ENCODE results near the gene ATP5MK.
"Not testable (repeated sequence)": the region's sequence is repeated elsewhere in the genome, so short reads cannot be mapped to it uniquely, and the experiment has no call there.

ATP5MK gene

DNA sequence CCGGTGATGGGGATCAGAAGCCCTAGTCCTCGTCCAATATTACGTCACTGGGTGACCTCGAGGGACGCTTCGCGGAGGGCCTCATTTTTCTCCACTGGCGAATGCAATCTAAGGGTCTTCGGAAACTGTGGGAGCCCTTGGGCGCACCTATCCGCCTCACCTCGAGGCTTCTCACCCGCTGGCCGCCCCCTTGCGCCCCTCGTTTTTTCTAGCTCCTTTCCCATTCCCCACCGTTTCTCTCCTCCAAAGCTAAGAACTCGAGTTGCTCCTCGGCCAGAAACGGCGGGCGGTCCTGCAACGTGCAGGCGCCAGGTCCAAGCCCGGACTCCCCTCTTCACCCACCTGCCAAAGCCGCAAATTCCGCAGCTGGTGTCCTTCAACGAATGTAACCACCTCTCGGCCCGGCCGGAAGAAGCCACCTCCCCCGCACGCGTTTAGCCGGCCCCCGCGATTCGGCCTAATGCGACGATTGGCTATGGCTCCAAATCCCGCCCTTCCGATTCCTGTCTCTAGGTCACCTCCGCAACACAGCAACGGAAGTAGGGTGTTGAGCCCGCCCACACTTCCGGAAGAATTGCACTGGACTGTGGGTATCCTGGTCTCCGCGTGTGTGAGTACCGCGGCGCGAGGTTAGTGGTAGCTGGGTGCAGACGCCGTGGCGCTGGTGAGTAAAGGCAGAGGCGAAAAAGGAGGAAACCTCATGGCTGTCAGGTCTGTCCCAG, at the start of gene ATP5MK, which contains the start of gene PDCD11:
TSS of gene ATP5MK (minus strand) at position 409 of the 722 bp plus-strand sequence. CDS start 4,018 bp downstream, outside the sequence.
TSS of gene PDCD11 (plus strand) at position 560 of the 722 bp plus-strand sequence. CDS start 1,801 bp downstream, outside the sequence.
- peak; percentile 99 for DNase-seq

- DNase-seq, result no peak
These were observed 49.1 kb upstream of the ATP5MK start for GRCh38 chr10:103445366-103445765.

DNA sequence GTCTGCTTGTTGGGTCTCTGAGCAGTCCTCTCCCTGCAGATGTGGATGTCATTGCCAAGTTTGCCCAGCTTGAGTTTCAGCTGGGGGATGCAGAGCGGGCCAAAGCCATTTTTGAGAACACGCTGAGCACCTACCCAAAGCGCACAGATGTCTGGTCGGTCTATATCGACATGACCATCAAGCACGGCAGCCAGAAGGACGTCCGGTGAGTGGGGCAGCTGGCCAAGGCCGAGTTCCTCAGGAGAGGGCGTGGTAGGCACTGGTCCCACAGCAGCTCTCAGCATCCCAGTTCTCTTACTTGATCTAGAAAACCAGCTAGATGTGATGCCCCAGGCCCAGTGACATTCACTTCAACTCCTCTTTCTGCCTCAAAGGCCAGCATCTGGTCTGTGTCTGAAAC, 48.2 kb upstream of the ATP5MK start:
- DNase-seq, result no peak

DNA sequence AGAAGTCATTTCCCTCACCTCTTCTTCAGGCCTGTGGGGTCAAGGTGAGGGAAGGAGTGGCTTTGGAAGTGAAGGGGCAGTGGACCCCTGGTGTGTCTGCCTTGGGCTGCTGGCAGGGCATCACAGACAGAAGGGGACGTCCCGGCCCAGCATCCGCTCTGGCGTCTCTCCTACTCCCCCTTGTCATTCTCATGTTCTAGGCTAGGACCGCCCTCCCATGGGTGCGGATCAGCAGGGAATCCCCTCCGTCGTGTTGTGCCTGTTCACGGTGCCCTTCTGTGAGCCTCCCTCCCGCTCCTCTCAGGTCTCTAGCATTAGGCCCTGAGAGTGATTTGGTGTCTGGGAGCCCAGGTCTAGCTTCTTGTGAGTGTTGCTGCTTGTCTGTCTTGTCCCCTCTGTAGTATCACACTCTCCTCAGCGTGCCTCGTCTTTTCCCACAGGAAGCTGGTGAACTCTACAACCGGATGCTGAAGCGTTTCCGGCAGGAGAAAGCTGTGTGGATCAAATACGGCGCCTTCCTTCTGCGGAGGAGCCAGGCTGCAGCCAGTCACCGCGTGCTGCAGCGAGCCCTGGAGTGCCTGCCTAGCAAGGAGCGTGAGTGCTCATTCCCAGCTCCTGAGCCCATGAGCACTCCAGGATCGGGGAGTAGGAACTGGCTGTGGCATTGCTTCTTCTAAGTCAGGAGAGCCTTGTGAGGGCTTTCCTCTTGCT, 47.4 kb upstream of the ATP5MK start:
- no peak for DNase-seq

- DNase-seq, result no peak
These were observed 45.8 kb upstream of the ATP5MK start for GRCh38 chr10:103442031-103442461.

GRCh38 chr10:103441611-103442010, 45.3 kb upstream of the ATP5MK start:
- DNase-seq, result no peak

- DNase-seq, result no peak
These were observed 44.9 kb upstream of the ATP5MK start for GRCh38 chr10:103441206-103441605.

DNA sequence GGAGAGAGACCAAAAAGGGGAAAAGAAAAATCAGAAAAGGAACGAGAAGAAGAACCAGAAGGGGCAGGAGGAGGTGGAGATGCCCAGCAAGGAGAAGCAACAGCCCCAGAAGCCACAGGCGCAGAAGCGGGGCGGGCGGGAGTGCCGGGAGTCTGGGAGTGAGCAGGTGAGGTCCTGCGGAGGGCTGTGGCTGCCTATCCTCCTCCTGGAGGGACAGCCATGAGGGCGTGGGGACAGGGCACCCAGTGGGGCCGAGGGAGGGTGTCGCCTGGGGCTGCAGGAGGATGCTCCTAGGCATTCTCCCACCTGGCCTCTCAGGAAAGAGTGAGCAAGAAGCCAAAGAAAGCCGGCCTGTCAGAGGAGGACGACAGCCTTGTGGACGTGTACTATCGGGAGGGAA, 44.1 kb upstream of the ATP5MK start:
- no peak for DNase-seq

- DNase-seq, result no peak
These were observed 43.5 kb upstream of the ATP5MK start for GRCh38 chr10:103439776-103440175.

DNA sequence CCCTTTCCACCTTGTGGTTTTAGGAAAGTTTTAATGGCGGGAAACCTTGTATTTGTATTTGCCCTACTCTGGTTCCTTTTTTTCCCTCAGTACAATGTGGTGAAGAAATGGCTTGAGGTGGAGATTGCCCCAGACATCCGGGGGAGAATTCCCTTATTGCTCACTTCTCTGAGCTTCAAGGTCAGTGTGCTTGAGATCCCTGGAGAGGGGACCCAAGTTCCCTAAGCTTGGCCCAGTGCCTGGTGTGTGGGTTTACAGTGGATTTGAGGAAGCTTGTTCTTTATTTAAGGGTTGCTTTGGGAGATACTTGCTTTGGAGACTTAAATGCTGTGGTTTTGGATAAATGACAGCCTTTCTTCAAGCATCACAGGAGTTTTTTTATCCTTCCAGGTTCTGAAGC, 37.6 kb upstream of the ATP5MK start:
- DNase-seq, result no peak

GRCh38 chr10:103431902-103432301, 35.6 kb upstream of the ATP5MK start:
- DNase-seq, result no peak

- DNase-seq, result peak; percentile 46
These were observed 33.4 kb upstream of the ATP5MK start for GRCh38 chr10:103429647-103430046.

DNA sequence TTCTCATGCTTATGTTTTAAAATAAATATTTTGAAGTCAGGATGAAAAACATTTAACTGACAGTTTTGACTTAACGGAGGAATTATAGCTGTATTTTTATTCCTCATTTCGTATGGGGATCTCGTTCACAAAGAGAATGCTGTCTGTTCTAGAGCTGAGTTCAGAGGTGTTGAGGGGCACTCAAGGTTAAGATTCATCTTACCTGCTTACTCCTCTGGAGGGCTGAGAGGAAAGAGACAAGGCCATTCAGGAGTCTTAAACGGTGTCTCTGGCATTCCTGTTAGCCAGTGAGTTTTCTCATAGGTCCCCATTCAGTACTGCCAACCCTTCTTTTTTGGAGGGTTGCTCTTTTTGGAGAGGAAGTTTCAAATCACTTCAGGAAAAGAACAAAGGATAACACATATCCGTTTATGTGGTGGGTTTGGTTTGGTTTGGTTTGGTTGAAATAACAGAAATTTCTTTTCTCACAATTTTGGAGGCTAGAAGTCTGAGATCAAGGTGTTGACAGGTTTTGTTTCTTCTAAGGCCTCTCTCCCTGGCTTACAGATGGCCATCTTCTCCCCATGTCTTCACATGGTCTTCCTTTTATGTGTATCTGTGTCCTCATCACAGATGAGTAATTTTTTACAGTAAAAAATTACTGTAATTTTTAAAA, 32.8 kb upstream of the ATP5MK start:
- DNase-seq, result no peak

- DNase-seq, result no peak
These were observed 31.6 kb upstream of the ATP5MK start for GRCh38 chr10:103427866-103428265.

DNA sequence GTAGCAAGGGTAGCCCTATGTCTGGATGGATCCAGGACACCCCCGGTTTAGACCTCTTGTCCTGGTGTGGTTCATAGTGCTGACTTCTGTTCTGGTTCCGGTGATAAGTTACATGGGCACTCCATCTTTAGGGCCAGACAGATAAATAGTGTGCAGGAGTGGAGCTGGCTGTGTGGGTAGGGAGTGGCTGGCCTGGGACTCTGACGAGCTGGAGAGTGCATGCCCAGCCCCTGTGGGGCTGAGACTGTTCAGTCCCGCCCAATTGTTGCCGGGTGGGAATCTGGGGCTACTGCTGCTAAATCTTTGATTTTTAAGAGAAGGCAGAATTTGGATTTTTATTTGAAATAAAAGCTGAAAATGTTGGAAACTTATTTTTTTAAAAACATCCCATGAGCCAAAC, 27.5 kb upstream of the ATP5MK start:
- DNase-seq, result no peak

GRCh38 chr10:103419101-103419500, 22.8 kb upstream of the ATP5MK start:
- no peak for DNase-seq

- DNase-seq, result no peak
These were observed 21.3 kb upstream of the ATP5MK start for GRCh38 chr10:103417601-103418000.

DNA sequence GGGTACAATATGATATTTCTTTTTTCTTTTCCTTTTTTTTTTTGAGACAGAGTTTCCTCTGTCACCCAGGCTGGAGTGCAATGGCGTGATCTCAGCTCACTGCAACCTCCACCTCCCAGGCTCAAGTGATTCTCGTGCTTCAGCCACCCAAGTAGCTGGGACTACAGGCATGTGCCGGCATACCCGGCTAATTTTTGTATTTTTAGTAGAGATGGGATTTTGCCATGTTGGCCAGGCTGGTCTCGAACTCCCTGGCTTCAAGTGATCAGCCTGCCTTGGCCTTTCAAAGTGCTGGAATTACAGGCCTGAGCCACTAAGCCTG, 20.8 kb upstream of the ATP5MK start:
- DNase-seq, result not testable (repeated sequence)

- DNase-seq, result peak; percentile 54
These were observed 20.3 kb upstream of the ATP5MK start for GRCh38 chr10:103416436-103417147.

DNA sequence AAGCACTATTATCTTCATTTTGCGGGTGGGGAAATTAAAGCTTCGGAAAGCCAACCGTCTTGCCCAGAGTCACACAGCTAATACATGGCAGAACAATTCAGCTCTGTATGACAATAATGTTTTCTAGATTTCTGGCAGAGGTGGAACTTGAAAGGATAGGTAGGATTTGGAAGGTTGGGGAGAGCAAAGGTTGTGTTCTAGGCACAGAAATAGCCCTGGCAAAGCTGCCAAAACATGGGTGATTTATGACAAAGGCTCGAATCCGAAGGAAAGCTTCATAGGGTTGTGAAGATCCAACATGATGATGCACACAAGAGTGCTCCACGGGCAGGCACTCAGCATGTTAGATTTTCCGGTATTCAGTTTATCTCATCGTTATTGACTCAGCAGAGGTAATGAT, 19.3 kb upstream of the ATP5MK start:
- no peak for DNase-seq

GRCh38 chr10:103413564-103413963, 17.3 kb upstream of the ATP5MK start:
- no peak for DNase-seq

GRCh38 chr10:103397191-103397825, 1.0 kb upstream of the ATP5MK start:
- DNase-seq, result no peak

DNA sequence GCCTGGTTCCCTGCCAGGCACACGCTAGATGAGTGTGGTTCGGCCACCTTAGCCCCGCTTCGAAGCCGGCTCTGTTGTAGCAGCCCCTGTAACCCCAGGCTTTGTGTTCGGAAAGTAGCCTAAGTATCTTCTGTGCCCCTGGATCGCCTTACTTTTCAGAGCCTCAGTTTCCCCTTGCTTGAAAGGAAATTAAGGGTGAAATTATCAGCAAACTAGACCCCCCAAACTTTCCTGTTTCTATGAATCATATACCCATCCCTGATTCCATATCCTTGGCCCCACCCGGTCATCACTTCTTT, 463 bp upstream of the ATP5MK start:
- peak; percentile 11 for DNase-seq

All from activated CD4-positive, alpha-beta T cell treated with anti-CD3 and anti-CD28 coated beads, Interleukin-2, Interleukin-6, amounts not matched to agents 100 ng/mL and 50 ng/mL, durations not matched to agents 16 hours and 8 hours (primary cell).